Right renal pelvis (tissue), 4 donors: ENCODE data around the gene GRK1. TPM values are rescaled to one million over a fixed set of nuclear protein-coding genes. Genes with fewer than 3 reads are reported as not detected.
"Not testable (repeated sequence)": the region's sequence is repeated elsewhere in the genome, so short reads cannot be mapped to it uniquely, and the experiment has no call there.

Source experiments
- DNase-seq, 4 donors: peaks; one replicate each; pipeline ENCODE4 v3.0.0-alpha.2; 2013; ENCODE audit warnings: low read depth in 4 of 4, low spot score in 3 of 4, missing footprints in 1 of 4
- polyA plus RNA-seq, 4 donors: library from polyadenylated mRNA; unstranded; fragments of 120-200 nt; gene quantifications; one replicate each; pipeline ENCODE4 v1.2.1, GENCODE V29; 2013; ENCODE audit not compliant: insufficient read length in 4 of 4

Gene GRK1
- polyA plus RNA-seq, 4 donors, result 0.06 to 0.39 TPM; not detected in 2

DNA sequence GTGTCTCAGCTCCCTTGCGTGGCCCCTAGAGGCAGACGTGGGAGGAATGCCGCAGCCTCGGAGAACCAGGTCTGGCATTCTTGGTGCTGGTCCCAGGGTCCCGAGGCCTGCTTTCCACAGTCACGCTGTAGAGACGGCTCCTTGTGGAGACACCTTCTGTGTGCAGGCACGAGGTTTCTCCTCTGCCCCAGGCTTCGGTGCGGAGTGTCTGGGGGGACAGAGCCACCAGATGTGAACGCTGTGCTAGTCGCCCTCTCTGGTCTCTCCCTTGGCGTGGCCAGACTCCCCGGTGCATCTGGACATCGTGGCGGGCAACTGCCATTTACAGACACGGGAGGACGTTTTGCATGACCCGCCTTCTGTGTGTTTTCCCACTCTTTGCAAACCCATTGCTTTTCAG, 84.5 kb downstream of the GRK1 start:
- no peak for DNase-seq

DNA sequence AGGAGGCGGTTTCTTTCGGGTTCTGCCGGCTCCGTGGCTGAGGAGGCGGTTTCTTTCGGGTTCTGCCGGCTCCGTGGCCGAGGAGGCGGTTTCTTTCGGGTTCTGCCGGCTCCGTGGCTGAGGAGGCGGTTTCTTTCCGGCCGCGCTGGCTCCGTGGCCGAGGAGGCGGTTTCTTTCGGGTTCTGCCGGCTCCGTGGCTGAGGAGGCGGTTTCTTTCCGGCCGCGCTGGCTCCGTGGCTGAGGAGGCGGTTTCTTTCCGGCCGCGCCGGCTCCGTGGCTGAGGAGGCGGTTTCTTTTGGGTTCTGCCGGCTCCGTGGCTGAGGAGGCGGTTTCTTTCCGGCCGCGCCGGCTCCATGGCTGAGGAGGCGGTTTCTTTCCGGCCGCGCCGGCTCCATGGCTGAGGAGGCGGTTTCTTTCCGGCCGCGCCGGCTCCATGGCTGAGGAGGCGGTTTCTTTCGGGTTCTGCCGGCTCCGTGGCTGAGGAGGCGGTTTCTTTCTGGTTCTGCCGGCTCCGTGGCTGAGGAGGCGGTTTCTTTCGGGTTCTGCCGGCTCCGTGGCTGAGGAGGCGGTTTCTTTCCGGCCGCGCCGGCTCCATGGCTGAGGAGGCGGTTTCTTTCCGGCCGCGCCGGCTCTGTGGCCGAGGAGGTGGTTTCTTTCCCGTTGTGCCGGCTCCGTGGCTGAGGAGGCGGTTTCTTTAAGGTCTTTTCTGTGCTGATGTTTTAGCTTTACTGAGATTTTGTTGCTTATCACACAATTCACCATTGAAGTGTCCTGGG, 85.4 kb downstream of the GRK1 start:
- not testable (repeated sequence) for DNase-seq

DNA sequence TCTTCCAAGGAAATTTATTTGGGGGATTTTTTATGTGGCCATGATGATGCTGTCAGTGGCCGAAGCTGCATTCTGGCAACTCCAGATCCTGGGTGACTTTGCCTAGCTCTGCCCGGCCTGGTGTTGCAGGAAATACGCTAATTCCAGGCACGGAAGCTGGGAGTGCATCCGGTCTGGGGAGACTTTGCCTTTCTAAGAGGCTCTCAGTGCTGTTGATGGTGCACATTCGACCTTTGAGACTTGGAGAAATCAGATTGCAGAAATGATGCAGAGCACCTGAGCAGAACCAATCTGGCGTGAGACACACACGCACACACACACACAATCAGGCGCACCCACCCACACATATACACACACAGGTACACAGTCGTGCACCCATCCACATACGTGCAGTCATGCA, 86.2 kb downstream of the GRK1 start:
- DNase-seq, result no peak

DNA sequence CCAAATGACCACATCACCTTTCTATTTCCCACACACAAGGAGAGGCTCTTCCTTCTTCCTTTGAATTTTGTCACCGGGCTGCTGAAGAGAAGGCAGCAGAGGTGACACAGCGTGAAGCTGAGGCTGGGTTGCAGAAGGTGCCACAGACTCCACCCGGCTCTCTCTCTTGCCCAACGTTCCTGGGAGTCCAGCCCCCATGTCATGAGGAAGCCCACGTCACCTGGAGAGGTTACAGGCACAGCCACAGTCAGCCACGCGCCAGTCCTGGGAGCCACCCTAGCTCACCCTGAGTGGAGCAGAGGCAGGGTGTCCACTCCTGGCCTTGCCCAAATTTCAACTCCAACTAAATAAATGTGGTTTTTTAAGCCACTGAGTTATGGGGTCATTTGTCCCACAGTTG, 87.2 kb downstream of the GRK1 start:
- DNase-seq, result no peak

DNA sequence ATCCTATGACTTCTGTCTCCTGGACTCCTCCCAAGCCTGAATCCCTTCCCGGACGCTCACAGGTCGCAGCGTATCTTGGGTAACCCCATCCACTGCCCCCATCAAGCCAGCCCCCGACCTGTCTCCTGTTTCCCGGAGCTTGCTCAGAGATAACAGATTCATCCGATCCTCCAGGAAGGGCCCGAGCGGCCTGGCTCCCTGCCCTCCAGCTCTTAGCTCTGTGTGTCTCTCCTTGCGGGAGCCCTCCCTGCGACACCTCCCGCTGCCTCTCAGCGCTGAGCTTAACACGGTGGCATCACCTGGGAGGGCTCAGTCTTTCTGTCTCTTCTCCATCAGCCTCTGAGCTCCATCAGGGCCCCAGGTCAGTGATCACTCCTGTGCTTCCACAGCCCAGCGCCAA, 87.7 kb downstream of the GRK1 start:
- DNase-seq, result no peak

DNA sequence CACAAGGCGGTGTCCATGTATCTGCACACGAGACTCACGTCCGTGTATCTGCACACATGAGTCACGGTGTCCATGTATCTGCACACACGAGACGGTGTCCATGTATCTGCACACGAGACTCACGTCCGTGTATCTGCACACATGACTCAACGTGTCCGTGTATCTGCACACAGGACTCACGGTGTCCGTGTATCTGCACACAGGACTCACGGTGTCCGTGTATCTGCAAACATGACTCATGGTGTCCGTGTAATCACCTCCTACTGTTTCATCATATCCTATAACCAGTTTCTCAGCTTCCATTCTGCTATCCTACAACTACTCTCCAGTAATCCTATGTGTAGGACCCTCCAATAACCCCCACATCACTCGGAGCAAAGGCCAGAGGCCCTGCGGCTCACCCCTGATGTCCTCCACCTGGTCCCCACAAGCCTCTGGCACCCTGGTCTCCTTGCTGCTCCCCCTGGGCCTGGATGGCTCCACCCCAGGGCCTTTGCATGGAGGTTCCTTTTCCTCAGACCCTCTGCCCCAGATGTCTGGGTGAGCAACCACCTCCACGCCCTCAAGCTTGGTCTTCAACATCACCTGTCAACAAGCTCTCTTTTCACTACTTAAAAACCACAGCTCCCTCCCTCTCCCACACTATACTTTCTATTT, 89.5 kb downstream of the GRK1 start:
- DNase-seq, result no peak

DNA sequence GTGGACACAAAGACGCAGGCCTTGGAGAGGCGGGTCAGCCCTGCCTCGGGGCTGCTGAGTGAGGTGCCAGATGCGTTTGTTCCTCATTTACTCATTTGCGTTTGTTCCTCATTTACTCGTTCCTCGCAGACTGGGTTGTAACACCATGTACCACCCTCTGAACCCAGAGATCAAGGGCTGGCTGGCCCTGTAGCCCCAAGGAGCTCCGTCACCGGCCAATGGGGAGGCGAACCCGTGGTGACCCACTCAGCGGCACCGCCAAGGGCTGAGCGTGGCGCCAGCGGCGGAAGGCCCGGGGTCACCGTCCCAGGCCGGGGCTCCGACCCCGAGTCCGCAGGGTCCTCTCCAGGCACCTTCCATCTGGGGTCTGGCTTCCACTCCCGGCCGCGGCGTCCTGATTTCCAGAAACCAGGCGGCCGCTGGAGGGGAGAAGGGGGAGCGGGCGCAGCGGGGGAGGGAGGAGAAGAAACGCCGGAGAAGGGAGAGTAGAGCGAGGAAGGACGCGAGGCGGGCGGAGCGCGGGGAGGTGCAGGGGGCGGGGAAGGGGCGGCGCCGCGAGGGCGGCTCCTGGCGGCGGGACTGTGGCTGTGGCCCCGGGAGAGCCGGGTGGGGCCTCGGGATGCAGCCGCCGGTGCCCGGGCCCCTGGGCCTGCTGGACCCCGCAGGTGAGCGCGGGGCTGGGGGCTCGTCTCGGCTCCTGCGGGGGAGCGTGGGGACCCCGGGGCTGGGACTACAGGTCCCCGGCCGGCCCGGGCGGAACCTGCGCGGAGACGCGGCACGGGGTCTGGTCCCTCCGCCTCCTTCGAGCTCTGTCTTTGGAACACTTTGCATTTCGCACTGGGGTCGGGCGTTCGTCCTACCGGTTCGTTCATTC, 91.9 kb downstream of the GRK1 start, which contains the start of gene TMEM255B:
TMEM255B (plus strand) TSS at position 576 of the 874 bp plus-strand sequence; CDS start at position 620, 44 bp downstream.
- peak in 3 of 4 donors; percentile 47 to 53 (median 53) for DNase-seq

DNA sequence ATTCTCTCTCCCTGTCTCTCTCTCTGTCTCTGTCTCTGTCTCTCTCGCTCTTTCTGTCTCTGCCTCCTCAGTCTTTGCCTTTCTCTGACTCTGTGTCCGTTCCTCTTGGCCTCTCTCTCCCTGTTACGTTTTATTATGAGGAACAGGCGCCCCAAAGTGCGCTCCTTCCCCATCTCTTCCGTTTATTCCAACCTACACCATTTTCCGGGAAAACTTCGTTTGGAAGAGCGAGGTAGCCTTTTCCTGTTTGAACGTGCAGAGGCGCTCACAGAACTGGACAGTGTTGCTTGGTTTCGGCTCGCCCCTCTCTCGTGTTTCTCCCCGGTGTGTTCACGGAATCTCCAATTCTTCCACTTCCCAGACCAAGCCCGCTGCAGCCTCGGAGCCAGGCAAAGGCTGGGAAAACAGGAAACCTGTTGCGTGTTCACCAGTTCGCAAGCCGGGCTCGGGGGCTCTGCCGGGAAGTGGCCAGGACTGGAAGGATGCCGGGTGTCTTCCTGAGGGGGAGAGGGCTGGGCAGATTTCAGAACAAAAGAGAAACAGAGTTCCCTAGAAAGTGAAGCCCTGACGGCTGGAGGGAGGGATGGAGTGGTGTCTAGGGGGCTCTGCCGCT, 92.6 kb downstream of the GRK1 start:
- DNase-seq, result peak in 1 of 4 donors; percentile 23

DNA sequence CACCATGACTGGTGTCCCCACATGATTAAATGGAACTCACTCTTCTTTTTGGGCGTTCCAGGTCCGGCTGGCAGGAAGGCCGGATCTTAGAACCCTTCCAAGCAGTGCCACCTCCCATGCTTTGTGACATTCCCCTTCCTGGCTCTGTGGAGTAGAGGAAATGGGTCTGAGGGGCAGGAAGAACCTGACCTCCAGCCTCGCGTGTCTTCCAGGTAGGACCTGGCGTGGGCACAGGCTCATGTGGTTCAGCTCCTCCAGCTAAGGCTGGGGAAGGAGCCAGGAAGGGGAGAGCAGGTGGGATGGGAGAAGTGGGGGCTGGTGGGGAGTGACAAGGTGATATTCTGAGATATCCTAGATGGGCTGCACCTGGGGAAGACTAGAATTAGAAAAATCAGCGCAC, 94.1 kb downstream of the GRK1 start:
- no peak for DNase-seq

DNA sequence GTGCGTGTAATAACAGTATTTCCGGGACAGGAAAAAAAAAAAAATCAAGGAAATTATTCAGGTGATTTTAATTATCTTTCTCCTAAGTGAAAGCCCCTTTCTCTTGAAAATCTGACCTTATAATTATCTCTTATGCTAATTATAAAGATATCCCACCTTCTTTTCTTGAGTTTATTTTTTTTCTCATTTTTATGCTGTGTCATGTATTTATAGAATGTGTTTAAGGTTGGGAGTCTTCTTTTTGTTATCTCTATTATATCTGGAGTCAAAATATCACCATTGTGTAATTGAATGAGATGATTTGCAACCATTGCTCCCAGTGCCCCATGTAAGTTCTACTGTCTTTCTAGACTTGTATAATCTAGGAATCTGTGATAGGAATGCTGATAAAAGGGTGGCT, 95.1 kb downstream of the GRK1 start:
- DNase-seq, result no peak

DNA sequence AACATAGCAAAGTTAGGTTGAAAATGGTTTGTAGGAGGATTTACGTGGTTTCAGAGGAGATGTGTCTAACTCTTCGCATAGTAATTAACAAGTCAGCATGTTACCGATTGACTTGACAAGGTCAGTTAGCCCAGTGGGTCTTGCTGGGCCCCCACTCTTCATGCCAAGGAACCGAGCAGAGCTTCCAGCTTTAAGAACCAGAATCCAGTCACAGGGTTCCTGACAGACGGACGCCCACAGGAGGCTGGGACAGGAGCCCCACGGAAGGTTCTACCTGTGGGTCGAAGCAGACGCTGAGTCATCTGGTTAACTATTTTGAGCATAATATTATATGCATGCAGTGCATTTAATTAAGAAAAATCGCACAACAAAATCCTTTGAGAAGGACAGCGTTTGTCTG, 95.5 kb downstream of the GRK1 start:
- no peak for DNase-seq

DNA sequence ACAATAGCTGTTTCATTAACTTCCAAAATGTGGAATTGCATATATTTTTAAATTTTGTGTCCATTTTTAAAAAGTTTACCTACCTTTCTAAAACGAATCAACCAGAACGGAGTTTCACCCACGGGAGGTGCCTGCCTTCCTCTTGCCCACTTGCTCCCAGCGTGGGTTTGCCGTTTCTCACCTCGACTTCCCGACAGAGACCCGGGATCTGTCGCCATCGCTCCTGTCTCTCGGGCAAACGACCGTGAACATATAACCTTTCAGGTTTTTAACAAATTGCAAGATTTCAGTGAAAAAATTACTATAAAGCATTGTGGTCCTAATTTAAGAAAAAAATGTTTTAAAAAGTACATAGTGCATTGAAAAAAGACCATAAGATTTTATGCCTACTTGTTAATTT, 96.2 kb downstream of the GRK1 start:
- no peak for DNase-seq

DNA sequence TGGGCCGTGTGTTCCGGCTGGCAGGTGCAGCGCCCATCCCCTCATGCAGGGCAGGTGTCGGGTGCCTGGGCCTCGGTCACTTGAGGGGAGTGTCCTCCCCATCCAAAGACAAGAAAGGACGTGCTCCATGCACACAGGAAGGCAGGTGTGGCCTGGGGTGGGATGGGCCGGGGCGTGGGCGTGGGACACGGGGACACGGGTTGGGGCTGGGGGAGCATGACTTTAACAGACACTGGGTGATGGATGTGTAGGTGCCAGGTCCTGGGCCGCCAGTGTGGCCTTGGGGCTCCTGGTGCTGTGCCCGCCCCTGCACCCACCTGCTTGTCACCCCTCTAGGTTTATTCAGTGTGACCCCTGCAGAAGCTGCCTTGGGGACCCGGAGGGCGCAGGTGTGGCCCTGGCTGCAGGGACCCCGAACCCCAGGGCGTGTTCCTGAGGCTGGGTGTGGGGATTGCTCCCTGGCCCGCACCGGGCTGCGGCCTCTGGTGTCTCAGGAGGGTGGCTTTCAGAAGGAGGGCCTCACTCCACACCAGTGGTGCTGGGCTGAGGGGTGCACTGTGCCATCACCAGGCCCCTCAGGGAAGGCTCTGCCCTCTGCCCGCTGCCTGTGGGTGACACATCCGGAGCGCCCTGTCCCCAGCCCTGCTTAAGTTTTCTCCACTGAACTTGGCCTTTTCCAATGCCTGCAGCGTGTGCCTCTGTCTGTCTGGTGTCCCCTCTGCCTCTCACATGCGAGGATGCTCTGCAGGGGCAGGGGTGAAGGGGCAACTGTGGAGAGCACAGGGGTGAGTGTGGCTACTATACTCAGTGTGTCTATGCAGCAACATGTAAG, 97.2 kb downstream of the GRK1 start:
- DNase-seq, result no peak

DNA sequence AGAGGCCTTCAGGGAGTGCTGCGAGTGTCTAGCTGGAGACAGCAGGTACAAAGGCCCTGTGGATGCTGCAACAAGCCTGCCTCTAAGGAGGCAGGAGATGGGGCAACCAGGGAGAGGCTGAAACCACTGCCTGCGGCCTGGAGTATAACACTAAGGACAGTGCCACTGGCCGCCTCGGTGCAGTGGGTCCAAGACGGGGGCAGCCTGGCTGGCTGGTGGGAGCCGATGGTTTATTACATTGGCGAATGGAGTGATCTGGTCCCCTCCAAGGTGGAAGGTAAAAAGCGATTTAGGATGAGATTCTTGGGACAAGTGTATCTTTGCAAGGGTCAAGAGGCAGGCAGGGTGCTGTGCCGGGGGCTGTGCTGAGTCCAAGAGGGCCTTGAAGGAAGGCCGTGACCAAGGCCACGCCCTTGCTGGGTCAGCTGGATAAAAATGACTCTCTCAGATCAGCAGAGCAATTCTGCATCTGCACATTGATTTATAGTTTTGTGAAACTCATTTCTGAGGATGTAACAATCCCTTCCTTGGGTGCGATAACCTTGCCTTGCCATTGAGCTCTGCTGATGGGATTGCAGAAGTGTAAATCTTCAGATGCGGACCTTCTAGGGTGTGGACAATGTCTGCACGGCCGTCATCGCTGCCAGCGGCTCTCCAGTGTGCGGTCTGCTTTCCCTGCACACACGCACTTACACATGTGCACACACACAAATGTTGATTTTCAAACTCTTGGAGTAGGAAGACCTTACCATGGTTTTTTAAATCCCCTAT, 98.0 kb downstream of the GRK1 start:
- DNase-seq, result no peak

DNA sequence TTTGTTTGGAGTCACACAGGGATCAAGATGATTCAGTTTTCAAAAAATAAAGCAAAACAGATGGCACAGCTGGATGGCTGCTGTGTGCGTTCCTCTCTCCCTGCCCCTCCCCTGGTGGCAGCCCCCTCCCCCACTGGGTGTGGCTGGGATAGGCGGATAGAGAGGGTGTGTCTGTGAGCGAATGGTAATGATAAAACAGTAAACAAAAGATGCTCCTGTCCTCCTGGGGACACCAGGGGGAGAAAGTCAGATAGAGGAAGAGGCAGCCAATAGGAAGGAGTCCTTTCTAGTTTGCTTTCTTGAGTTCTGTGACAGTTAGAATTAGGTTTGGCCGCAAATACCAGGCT, 98.5 kb downstream of the GRK1 start:
- DNase-seq, result no peak

DNA sequence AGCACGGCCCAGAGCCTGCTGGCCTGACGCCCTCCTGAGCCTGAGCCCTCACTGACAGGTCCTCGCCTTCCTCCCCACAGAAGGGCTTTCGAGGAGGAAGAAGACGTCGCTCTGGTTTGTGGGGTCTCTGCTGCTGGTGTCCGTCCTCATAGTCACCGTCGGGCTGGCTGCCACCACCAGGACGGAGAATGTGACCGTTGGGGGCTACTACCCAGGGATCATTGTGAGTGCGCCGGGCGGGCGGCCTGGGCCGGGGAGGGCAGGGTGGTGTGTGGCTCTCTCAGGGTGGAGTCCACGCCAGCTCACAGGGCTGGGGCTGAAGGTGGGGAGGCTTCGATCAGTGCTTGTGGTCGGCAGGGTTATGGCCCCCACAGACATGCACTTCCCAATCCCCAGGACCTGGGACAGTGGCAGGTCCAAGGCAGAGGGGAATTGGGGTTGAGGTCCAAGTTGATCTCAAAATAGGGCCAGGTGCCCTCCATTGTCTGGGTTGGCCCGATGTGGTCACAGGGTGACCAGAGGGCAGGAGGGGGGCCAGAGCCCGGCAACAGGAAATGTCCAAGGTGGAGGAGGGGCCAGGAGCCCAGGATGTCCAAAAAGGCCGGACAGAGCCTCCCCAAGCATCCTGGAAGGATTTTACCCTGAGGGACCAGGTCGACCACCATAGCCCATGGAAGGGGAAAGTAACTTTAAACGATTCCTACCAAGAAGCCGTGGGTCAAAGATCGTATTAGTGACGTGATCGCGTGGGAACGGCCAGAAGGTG, 99.2 kb downstream of the GRK1 start:
- no peak for DNase-seq

DNA sequence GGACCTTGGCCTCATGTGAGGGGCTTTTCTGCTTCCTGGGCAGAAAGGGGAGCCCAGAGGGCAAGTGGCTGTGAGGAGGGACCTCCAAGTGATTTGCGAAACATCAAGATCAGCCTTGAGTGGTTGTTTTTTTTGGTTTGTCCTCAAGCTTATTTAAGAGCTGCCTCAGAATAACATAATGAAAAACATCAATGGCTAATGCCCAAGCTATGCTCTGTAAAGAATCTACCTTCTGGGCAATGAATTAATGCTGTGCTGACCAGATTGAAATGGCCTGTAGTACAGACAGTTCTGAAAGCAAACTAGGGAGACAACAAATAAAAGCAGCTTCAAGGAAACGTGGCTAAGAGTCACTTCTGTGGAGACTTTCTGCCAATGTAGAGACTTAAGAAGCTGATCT, 100.3 kb downstream of the GRK1 start:
- DNase-seq, result no peak
